GM12878 (cell line): ENCODE results near the gene ZSCAN18. TPM values are rescaled to one million over a fixed set of nuclear protein-coding genes. Genes with fewer than 3 reads are reported as not detected.

Experiments used
- ATAC-seq: fragments of 200-7000 bp; cut with Tn5 transposase; 3 replicates; pipeline ENCODE4 v1.9.1; 2020; ENCODE audit warnings: mild to moderate bottlenecking, moderate library complexity
- BruUV-seq: library from RNA; stranded (reverse); fragments of 400-500 nt; replicated peaks from 2 replicates; lab custom pipeline; 2021; lab: Mats Ljungman, UMichigan
- CTCF ChIA-PET: fragments of 300-600 bp; sonication (Branson Sonifier 250); formaldehyde crosslinking; extraction: SDS; loops from one replicate; lab custom pipeline; 2021; ENCODE audit warnings: inconsistent platforms; lab: Yijun Ruan, JAX
- POLR2A ChIA-PET: fragments of 350-600 bp; formaldehyde crosslinking; extraction: SDS; loops from one replicate; lab custom pipeline; 2021; ENCODE audit warnings: inconsistent platforms; lab: Charles Lee
- RAD21 ChIA-PET: fragments of 300-600 bp; sonication (Branson Sonifier 250); formaldehyde crosslinking; loops from one replicate; lab custom pipeline; 2023; ENCODE audit warnings: antibody characterized with exemption; ENCODE audit not compliant: unreplicated experiment; lab: Charles Lee
- SMC1A ChIA-PET: fragments of 300-600 bp; sonication (Branson Sonifier 250); formaldehyde crosslinking; loops from one replicate; lab custom pipeline; 2023; ENCODE audit not compliant: unreplicated experiment, uncharacterized antibody; lab: Charles Lee
- DNase-seq: peaks from one replicate; pipeline ENCODE4 v3.0.0-alpha.2; 2011; ENCODE audit warnings: low read depth, low spot score
- FAIRE-seq: peaks from 3 replicates; lab custom pipeline; 2011; peaks lifted over from hg19 to GRCh38; lab: Jason Lieb, UNC
- H2AFZ ChIP-seq: 2 replicates; pipeline ENCODE4 v1.6.0; 2011; ENCODE audit warnings: low read depth, low read length, control low read depth; ENCODE audit not compliant: control insufficient read depth
- H3K27ac ChIP-seq: 2 replicates; pipeline ENCODE4 v1.5.1; 2011; ENCODE audit warnings: control low read depth; ENCODE audit not compliant: control insufficient read depth, insufficient read depth
- H3K27me3 ChIP-seq, 2 experiments: replicated peaks in 1 of 2; 2 replicates each; pipeline versions ENCODE4 v1.6.0 to v1.6.1; 2011; ENCODE audit warnings: low read length in 1 of 2; ENCODE audit not compliant: control insufficient read depth in 2 of 2, insufficient read depth in 2 of 2
- H3K36me3 ChIP-seq, 2 experiments: 2 replicates each; pipeline ENCODE4 v1.5.1; 2011; ENCODE audit warnings: low read length in 1 of 2; ENCODE audit not compliant: control insufficient read depth in 2 of 2, insufficient read depth in 2 of 2
- H3K4me1 ChIP-seq: 2 replicates; pipeline ENCODE4 v1.6.1; 2011; ENCODE audit warnings: mild to moderate bottlenecking, low read length, moderate library complexity, mixed read lengths; ENCODE audit not compliant: control insufficient read depth, insufficient read depth
- H3K4me2 ChIP-seq: 2 replicates; pipeline ENCODE4 v1.6.0; 2011; ENCODE audit warnings: control low read depth; ENCODE audit not compliant: control insufficient read depth, insufficient read depth
- H3K4me3 ChIP-seq: fragments of 200-600 bp; sonication (generic); 2 replicates; pipeline ENCODE4 v1.5.1; 2016
- H3K79me2 ChIP-seq: 2 replicates; pipeline ENCODE4 v1.6.0; 2011; ENCODE audit warnings: low read length; ENCODE audit not compliant: control insufficient read depth, insufficient read depth
- H3K9ac ChIP-seq: 2 replicates; pipeline ENCODE4 v1.8.0; 2011; ENCODE audit warnings: low read length, control low read depth, mixed read lengths; ENCODE audit not compliant: control insufficient read depth, insufficient read depth
- H3K9me3 ChIP-seq: replicated peaks from 3 replicates; pipeline ENCODE4 v1.5.1; 2011; ENCODE audit warnings: mild to moderate bottlenecking, low read length; ENCODE audit not compliant: control insufficient read depth, insufficient read depth
- H4K20me1 ChIP-seq: 2 replicates; pipeline ENCODE4 v1.6.0; 2011; ENCODE audit not compliant: control insufficient read depth, insufficient read depth
- CHD1 ChIP-seq: IDR thresholded peaks from 2 replicates; pipeline ENCODE4 v1.6.1; 2012; ENCODE audit warnings: low read depth, low read length, improper control_type of control experiment
- EP300 ChIP-seq, 2 experiments: fragments of 150-350 bp in 1 of 2; IDR thresholded peaks; 2 replicates each; pipeline ENCODE4 v1.6.1; 2011 to 2012; ENCODE audit warnings: low read depth in 2 of 2, low read length in 2 of 2, borderline replicate concordance in 1 of 2, improper control_type of control experiment in 1 of 2, inconsistent platforms in 1 of 2; ENCODE audit not compliant: control insufficient read depth in 1 of 2
- ESRRA ChIP-seq: IDR thresholded peaks from 2 replicates; pipeline ENCODE4 v1.6.1; 2012; ENCODE audit warnings: mild to moderate bottlenecking, low read length, improper control_type of control experiment
- GATAD2B ChIP-seq: fragments of 450-650 bp; conservative IDR thresholded peaks from 2 replicates; pipeline ENCODE4 v1.6.1; 2017; ENCODE audit warnings: low read depth, mild to moderate bottlenecking, moderate library complexity
- KDM1A ChIP-seq: fragments of 200-600 bp; sonication (generic); IDR thresholded peaks from 2 replicates; pipeline ENCODE4 v1.6.1; 2016; ENCODE audit warnings: borderline replicate concordance
- LARP7 ChIP-seq: fragments of 450-650 bp; IDR thresholded peaks from 2 replicates; pipeline ENCODE4 v1.6.1; 2017; ENCODE audit warnings: mild to moderate bottlenecking
- SMC3 ChIP-seq: IDR thresholded peaks from 2 replicates; pipeline ENCODE4 v1.6.1; 2011; ENCODE audit warnings: low read length, improper control_type of control experiment, borderline replicate concordance
- SREBF1 ChIP-seq: IDR thresholded peaks from 2 replicates; pipeline ENCODE4 v1.6.1; 2012; ENCODE audit warnings: mild to moderate bottlenecking, low read length
- YBX1 ChIP-seq: fragments of 450-650 bp; IDR thresholded peaks from 2 replicates; pipeline ENCODE4 v1.6.1; 2016; ENCODE audit warnings: antibody characterized with exemption
- ZBED1 ChIP-seq: IDR thresholded peaks from 2 replicates; pipeline ENCODE4 v1.6.1; 2016; ENCODE audit warnings: borderline replicate concordance
- WGBS: methylation state at CpG from one replicate; pipeline ENCODE4 v1.1.6; 2016; ENCODE audit warnings: low lambda C conversion rate; ENCODE audit not compliant: insufficient replicate concordance, insufficient coverage; ENCODE audit errors: missing lambda C conversion rate; 5-methylcytosine and 5-hydroxymethylcytosine counted together
- in situ Hi-C: fragments of 300-500 bp; cut with MboI; formaldehyde crosslinking; loops from 9 replicates; pipeline ENCODE4 v1.14.3; 2018; ENCODE audit warnings: mixed read lengths
- intact Hi-C: fragments of 100-400 bp; cut with micrococcal nuclease; formaldehyde crosslinking; loops from one replicate; pipeline ENCODE4 v1.14.2; 2022; ENCODE audit not compliant: unreplicated experiment
- polyA plus RNA-seq, 11 experiments: library from polyadenylated mRNA; depleted of rRNA in 4 of 11; unstranded in 6 of 11; stranded (reverse) in 5 of 11; fragments of >200 nt; fragmentation: Nextera tagmentation in 4 of 11; fragmentation: Illumina TruSeq in 1 of 11; extraction: Ambion mirVana in 4 of 11; extraction: Trizol in 1 of 11; gene quantifications; 1 replicate in 1 of 11; 2 replicates in 10 of 11; pipeline versions ENCODE4 v1.2.1 to v1.2.3, GENCODE V29; 2011 to 2016; ENCODE audit warnings: inconsistent platforms in 2 of 11, missing spikeins in 2 of 11, low read depth in 1 of 11
- total RNA-seq, 4 experiments: library from RNA; depleted of rRNA in 3 of 4; stranded (reverse); fragments of >200 nt in 3 of 4; fragmentation: Illumina TruSeq in 1 of 4; extraction: Trizol in 1 of 4; gene quantifications; 2 replicates each; pipeline versions ENCODE4 v1.2.1 to v1.2.3, GENCODE V29; 2013 to 2021
- TF ChIP-seq, protein P1 (sequence below): fragments of 450-650 bp; IDR thresholded peaks from 2 replicates; pipeline ENCODE4 v1.6.1; 2017; ENCODE audit warnings: low read depth, mild to moderate bottlenecking, moderate library complexity
- TF ChIP-seq, protein P2 (sequence below): fragments of 450-650 bp; IDR thresholded peaks from 2 replicates; pipeline ENCODE4 v1.6.1; 2017; ENCODE audit warnings: borderline replicate concordance
- TF ChIP-seq, protein P3 (sequence below): fragments of 450-650 bp; formaldehyde crosslinking; IDR thresholded peaks from 2 replicates; pipeline ENCODE4 v1.4.0; 2020; ENCODE audit warnings: mild to moderate bottlenecking, moderate library complexity
- TF ChIP-seq, protein P4 (sequence below): IDR thresholded peaks from 2 replicates; pipeline ENCODE4 v1.6.1; 2012; ENCODE audit warnings: low read length, inconsistent platforms
- TF ChIP-seq, protein P5 (sequence below): IDR thresholded peaks from 2 replicates; pipeline ENCODE4 v1.6.1; 2011; ENCODE audit warnings: borderline replicate concordance, low read depth, mild to moderate bottlenecking, moderate library complexity, low read length; ENCODE audit not compliant: insufficient read depth, poor library complexity, severe bottlenecking

Gene ZSCAN18
- total and polyA plus RNA-seq, 10 of the 15 experiments (the other 5 are each of a cell fraction or from before 2014, with no cell fraction given) = 0.64 TPM; not detected in 8

DNA sequence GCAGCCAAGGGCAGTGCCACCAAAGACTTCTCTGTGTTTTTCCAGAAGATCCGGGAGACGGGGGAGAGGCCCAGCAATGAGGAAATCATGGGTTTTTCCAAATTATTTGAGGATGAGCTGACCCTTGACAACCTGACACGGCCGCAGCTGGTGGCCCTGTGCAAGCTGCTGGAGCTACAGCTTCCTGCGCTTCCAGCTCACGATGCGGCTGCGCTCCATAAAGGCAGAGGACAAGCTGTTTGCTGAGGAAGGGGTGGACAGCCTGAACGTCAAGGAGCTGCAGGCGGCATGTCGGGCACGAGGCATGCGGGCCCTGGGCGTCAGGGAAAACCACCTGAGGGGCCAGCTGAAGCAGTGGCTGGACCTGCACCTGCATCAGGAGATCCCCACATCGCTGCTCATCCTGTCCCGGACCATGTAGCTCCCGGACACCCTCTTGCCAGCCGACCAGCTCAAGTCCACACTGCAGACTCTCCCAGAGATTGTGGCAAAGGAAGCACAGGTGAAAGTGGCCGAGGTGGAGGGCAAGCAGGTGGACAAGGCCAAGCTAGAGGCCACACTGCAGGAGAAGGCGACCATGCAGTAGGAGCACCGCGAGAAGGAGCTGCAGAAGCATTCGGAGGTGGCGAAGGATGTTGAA lies 52.5 kb downstream of the ZSCAN18 start:
- RAD21 ChIA-PET = no interaction called here
- no peaks in the 10 kb centered on the region for H3K4me1 ChIP-seq
- no peaks in the 10 kb centered on the region for H4K20me1 ChIP-seq
- TF ChIP-seq LARP7 = no peak
- no peak for TF ChIP-seq ESRRA
- TF ChIP-seq, protein P1, sequence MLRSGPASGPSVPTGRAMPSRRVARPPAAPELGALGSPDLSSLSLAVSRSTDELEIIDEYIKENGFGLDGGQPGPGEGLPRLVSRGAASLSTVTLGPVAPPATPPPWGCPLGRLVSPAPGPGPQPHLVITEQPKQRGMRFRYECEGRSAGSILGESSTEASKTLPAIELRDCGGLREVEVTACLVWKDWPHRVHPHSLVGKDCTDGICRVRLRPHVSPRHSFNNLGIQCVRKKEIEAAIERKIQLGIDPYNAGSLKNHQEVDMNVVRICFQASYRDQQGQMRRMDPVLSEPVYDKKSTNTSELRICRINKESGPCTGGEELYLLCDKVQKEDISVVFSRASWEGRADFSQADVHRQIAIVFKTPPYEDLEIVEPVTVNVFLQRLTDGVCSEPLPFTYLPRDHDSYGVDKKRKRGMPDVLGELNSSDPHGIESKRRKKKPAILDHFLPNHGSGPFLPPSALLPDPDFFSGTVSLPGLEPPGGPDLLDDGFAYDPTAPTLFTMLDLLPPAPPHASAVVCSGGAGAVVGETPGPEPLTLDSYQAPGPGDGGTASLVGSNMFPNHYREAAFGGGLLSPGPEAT = no peak
- no peak for TF ChIP-seq SMC3
- TF ChIP-seq KDM1A = no peak
- no peak for TF ChIP-seq GATAD2B
- TF ChIP-seq, protein P2, sequence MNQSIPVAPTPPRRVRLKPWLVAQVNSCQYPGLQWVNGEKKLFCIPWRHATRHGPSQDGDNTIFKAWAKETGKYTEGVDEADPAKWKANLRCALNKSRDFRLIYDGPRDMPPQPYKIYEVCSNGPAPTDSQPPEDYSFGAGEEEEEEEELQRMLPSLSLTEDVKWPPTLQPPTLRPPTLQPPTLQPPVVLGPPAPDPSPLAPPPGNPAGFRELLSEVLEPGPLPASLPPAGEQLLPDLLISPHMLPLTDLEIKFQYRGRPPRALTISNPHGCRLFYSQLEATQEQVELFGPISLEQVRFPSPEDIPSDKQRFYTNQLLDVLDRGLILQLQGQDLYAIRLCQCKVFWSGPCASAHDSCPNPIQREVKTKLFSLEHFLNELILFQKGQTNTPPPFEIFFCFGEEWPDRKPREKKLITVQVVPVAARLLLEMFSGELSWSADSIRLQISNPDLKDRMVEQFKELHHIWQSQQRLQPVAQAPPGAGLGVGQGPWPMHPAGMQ = no peak
- TF ChIP-seq EP300 (IDR thresholded peaks at IDR 0.05; ENCODE audit: borderline replicate concordance in 1 of 2, control insufficient read depth in 1 of 2, low read depth in 2 of 2, low read length in 2 of 2) = no peak
- TF ChIP-seq CHD1 = no peak
- TF ChIP-seq, protein P3, sequence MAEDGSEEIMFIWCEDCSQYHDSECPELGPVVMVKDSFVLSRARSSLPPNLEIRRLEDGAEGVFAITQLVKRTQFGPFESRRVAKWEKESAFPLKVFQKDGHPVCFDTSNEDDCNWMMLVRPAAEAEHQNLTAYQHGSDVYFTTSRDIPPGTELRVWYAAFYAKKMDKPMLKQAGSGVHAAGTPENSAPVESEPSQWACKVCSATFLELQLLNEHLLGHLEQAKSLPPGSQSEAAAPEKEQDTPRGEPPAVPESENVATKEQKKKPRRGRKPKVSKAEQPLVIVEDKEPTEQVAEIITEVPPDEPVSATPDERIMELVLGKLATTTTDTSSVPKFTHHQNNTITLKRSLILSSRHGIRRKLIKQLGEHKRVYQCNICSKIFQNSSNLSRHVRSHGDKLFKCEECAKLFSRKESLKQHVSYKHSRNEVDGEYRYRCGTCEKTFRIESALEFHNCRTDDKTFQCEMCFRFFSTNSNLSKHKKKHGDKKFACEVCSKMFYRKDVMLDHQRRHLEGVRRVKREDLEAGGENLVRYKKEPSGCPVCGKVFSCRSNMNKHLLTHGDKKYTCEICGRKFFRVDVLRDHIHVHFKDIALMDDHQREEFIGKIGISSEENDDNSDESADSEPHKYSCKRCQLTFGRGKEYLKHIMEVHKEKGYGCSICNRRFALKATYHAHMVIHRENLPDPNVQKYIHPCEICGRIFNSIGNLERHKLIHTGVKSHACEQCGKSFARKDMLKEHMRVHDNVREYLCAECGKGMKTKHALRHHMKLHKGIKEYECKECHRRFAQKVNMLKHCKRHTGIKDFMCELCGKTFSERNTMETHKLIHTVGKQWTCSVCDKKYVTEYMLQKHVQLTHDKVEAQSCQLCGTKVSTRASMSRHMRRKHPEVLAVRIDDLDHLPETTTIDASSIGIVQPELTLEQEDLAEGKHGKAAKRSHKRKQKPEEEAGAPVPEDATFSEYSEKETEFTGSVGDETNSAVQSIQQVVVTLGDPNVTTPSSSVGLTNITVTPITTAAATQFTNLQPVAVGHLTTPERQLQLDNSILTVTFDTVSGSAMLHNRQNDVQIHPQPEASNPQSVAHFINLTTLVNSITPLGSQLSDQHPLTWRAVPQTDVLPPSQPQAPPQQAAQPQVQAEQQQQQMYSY = no peak
- TF ChIP-seq YBX1 = no peak
- no peak for TF ChIP-seq SREBF1
- TF ChIP-seq, protein P4, sequence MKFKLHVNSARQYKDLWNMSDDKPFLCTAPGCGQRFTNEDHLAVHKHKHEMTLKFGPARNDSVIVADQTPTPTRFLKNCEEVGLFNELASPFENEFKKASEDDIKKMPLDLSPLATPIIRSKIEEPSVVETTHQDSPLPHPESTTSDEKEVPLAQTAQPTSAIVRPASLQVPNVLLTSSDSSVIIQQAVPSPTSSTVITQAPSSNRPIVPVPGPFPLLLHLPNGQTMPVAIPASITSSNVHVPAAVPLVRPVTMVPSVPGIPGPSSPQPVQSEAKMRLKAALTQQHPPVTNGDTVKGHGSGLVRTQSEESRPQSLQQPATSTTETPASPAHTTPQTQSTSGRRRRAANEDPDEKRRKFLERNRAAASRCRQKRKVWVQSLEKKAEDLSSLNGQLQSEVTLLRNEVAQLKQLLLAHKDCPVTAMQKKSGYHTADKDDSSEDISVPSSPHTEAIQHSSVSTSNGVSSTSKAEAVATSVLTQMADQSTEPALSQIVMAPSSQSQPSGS = no peak
- TF ChIP-seq ZBED1 = no peak
- TF ChIP-seq, protein P5, sequence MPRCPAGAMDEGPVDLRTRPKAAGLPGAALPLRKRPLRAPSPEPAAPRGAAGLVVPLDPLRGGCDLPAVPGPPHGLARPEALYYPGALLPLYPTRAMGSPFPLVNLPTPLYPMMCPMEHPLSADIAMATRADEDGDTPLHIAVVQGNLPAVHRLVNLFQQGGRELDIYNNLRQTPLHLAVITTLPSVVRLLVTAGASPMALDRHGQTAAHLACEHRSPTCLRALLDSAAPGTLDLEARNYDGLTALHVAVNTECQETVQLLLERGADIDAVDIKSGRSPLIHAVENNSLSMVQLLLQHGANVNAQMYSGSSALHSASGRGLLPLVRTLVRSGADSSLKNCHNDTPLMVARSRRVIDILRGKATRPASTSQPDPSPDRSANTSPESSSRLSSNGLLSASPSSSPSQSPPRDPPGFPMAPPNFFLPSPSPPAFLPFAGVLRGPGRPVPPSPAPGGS = no peak

More for the DNA sequence above, 52.5 kb downstream of the ZSCAN18 start:
- BruUV-seq = no TSS peak
- no peaks in the 10 kb centered on the region for H3K36me3 ChIP-seq
- 41% methylated on average over 24 of the region's 24 CpGs for WGBS
- ChIA-PET CTCF (no interaction called here), POLR2A (no interaction called here), SMC1A (no interaction called here)
- DNase-seq (no peak), ATAC-seq (no peak), FAIRE-seq (no peak)
- intact Hi-C loops = no loop called here
- no peak overlapping the region for H3K4me2 ChIP-seq
- in situ Hi-C loops = no loop called here
- no peaks in the 10 kb centered on the region for H3K27me3 ChIP-seq
- peaks cover 4% of the 10 kb centered on the region; the same call in 2 of the 3 replicates for H3K9me3 ChIP-seq
- H3K79me2 ChIP-seq = no peaks in the 10 kb centered on the region
- no peak overlapping the region for H3K27ac ChIP-seq
- no peak overlapping the region for H3K4me3 ChIP-seq
- no peak overlapping the region for H3K9ac ChIP-seq
- no peak overlapping the region for H2AFZ ChIP-seq
